Left renal cortex interstitium (tissue), 4 donors: Measurements from ENCODE around the gene SS18. TPM values are rescaled to one million over a fixed set of nuclear protein-coding genes. Genes with fewer than 3 reads are reported as not detected.

Experiments used
- DNase-seq, 4 donors: peaks; one replicate each; pipeline ENCODE4 v3.0.0-alpha.2; 2013; ENCODE audit warnings: low read depth in 4 of 4, low spot score in 2 of 4, missing footprints in 1 of 4
- polyA plus RNA-seq, 4 donors: library from polyadenylated mRNA; unstranded; fragments of 120-200 nt; gene quantifications; one replicate each; pipeline ENCODE4 v1.2.1, GENCODE V29; 2013; ENCODE audit not compliant: insufficient read length in 4 of 4

The SS18 gene
- polyA plus RNA-seq, 4 donors, result 89.2 to 116 (median 102) TPM

GRCh38 chr18:26074246-26074645 lies 16.2 kb downstream of the SS18 start:
- no peak for DNase-seq

GRCh38 chr18:26073758-26074157 lies 16.7 kb downstream of the SS18 start:
- DNase-seq, result no peak

- no peak for DNase-seq
These were observed 18.7 kb downstream of the SS18 start for GRCh38 chr18:26071725-26072124.

- no peak for DNase-seq
These were observed 19.4 kb downstream of the SS18 start for GRCh38 chr18:26071020-26071419.

GRCh38 chr18:26059357-26059756 lies 31.1 kb downstream of the SS18 start:
- DNase-seq, result no peak

GRCh38 chr18:26057344-26057773 lies 33.1 kb downstream of the SS18 start:
- no peak for DNase-seq

GRCh38 chr18:26056291-26056690 lies 34.1 kb downstream of the SS18 start:
- DNase-seq, result no peak

GRCh38 chr18:26052505-26052904 lies 37.9 kb downstream of the SS18 start:
- no peak for DNase-seq

- DNase-seq, result no peak
These were observed 38.6 kb downstream of the SS18 start for GRCh38 chr18:26051843-26052242.

GRCh38 chr18:26046419-26047077 lies 43.9 kb downstream of the SS18 start:
- no peak for DNase-seq

- no peak for DNase-seq
These were observed 45.6 kb downstream of the SS18 start for GRCh38 chr18:26044807-26045206.

GRCh38 chr18:26040051-26040656 lies 50.3 kb downstream of the SS18 start:
- no peak for DNase-seq

GRCh38 chr18:26039203-26039602 lies 51.2 kb downstream of the SS18 start:
- DNase-seq, result no peak

GRCh38 chr18:26036635-26037034 lies 53.8 kb downstream of the SS18 start:
- DNase-seq, result no peak

GRCh38 chr18:26034850-26035497 lies 55.4 kb downstream of the SS18 start:
- DNase-seq, result no peak

- no peak for DNase-seq
These were observed 67.8 kb downstream of the SS18 start for GRCh38 chr18:26022585-26022984.

- DNase-seq, result no peak
These were observed 69.2 kb downstream of the SS18 start for GRCh38 chr18:26021061-26021754.

GRCh38 chr18:26017929-26018328 lies 72.5 kb downstream of the SS18 start:
- DNase-seq, result no peak

- no peak for DNase-seq
These were observed 76.0 kb downstream of the SS18 start for GRCh38 chr18:26014462-26014861.

- no peak for DNase-seq
These were observed 81.8 kb downstream of the SS18 start for GRCh38 chr18:26008619-26009018.

- no peak for DNase-seq
These were observed 82.3 kb downstream of the SS18 start for GRCh38 chr18:26008096-26008495.
